Measurements from ENCODE around the gene GLYR1.

GLYR1 gene

DNA sequence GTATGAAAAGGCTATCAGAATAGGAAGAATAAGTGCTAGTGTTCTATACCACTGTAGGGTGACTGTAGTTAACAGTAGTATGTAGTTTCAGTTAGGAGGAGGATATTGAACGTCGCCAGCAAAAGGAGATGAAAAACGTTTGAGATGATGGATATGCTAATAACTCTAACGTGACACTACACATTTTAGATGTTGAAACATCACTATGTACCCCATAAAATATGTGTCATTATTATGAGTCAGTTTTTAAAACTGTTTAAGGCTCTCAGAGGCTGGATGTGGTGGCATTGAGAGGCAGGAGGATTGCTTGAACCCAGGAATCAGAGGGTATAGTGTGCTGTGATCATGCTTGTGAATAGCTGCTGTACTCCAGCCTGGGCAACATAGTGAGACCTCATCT, 32.0 kb upstream of the GLYR1 start:
- DNase-seq (ENCODE audit: low read depth): no peak

DNA sequence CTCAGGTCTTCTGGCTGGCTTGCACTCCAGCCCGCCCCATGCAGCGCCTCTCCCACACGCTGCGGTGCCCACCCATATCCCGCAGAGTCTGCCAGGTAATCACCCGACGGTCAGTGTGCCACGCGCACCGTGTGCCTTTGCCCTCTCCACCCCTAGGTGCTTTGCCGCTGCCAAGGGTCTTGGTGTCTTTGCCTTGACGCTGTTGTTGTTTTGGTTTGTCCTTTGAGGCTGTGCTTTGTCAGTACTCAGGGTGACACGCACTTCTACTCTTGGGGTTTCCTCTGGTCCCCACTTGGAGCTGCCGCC, 30.2 kb upstream of the GLYR1 start:
- no peak for DNase-seq (ENCODE audit: low read depth)

DNA sequence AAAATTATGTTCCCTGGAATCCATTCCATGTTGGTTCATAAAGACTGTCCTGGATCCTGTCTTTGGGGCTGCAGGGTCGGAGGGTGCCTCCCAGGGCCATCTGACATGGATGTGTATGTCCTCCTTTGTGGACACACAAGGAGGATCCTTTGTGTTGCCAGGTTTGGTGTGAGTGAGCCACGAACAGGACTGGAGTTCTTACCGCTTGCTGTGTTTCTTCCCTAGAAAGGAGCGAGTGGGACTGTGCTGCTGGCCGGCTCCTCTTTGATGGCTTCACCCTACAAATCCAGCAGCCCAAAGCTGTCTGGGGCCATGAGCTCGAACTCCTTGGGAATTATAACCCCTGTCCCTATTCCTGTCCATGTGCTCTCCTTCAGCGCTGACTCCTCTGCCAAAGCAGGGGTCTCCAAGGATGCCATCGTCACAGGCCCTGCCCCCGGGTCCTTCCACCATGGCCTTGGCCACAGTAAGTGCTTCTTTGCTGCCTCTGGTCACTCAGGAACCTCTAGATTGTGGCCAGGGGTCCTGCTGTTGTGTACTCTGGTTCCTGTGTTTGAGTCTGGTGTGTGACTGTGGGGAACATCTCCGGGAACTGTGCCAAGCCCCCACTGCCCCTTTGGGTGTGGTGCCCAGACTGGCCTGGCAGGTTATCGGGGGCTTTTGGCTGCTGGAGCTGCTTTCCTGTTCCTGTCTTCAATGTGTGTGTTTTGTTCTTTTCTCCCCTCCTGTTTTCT, 29.7 kb upstream of the GLYR1 start:
- DNase-seq (ENCODE audit: low read depth): no peak

DNA sequence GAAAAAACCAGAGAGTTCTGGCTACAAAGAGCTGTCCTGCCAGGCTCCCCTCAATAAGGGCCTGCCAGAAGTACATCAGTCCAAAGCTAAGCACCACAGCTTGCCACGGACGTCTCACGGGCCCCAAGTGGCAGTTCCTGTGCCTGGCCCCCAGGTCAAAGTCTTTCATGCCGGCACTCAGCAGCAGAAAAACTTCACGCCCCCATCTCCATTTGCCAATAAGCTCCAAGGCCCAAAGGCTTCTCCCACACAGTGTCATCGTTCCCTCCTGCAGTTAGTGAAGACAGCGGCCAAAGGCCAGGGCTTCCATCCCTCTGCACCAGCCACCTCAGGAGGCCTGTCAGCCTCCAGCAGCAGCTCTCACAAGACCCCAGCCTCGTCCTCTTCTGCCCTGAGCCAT, 27.6 kb upstream of the GLYR1 start:
- no peak for DNase-seq (ENCODE audit: low read depth)

DNA sequence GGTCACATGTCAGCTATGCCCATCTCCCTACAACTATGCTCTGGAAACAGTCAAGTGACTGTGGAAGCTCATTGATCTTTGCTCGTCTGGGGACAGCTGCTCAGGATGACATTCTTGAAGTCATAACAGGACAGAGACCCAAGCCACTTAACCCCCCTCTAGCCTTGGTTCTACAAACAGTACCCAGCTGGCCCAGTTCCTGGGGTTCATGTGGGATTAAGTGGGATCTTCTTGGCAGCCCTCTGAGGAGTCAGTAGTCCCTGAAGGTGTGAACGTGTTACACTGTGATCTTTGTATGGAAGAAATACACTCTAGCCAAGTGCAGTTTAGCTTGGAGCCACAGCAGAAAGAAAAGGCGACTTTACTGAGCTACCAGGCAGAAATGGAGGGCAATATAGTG, 26.0 kb upstream of the GLYR1 start:
- no peak for DNase-seq (ENCODE audit: low read depth)

DNA sequence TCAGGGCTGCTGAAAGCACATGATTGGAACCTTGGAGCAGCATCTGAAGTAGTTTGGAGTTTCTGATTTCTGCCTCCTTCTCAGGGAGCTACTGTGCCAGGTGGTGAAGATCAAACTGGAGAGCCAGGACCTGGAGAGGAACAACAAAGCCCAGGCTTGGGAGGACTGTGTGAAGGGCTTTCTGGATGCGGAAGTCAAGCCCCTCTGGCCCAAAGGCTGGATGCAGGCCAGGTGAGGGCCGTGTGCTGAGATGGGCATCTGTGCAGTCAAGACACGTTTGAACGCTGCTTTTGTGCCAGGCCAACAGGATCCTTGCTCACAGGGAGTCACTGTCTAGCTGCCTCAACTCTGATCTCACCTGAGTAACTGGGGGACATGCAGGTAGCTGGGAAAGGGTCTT, 24.0 kb upstream of the GLYR1 start:
- DNase-seq (ENCODE audit: low read depth): no peak

DNA sequence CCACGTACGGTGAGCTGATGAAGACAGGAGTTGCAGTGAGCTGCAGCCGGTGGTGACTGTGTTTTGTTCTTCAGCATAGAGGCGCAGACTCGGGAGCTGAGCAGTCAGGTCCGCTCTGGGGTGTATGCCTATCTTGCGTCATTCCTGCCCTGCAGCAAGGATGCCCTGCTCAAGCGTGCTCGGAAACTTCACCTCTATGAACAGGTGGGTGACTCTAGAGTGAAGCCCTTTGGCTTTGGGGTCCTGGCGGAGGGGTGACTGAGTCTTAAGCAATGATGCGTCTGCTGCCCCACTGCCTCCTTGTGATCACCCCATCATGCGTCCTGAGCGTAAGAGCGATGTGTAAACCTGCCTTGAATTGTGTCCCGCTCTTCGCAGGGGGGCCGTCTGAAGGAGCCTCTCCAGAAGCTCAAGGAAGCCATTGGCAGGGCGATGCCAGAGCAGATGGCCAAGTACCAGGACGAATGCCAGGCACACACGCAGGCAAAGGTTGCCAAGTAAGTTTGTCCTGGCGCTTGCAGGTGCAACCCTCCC, 23.1 kb upstream of the GLYR1 start:
- DNase-seq (ENCODE audit: low read depth): no peak

DNA sequence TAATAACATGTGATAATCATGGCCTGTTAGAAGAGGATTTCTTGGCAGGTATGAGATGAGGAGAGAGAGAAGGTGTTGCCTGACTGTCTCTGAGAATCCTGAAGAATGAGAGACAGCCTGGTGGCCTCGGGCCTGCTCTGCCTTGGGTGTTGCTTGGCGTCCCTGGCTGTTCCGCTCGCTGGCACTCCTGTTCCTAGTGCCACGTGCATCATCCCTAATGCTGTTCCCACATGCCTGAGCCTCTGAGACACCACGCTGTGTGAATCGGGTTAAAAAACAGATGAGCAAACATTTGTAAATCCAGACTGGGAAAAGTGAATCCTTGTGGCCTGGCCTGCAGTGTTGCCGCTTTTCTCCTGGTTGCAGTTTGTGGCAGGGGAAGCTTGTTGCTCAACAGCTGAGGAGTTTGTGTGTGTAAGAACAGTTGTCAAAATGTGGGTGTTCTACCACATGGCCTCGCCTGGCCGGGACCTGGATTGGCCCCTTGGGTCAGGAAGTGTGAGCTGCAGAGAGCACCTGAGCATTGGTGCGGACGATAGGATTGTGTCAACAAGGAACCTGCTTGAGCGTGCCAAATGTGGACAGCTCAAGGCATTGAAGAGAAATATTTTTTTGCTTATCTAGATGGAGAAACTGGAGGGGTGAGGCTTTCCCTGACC, 22.2 kb upstream of the GLYR1 start:
- DNase-seq (ENCODE audit: low read depth): no peak

DNA sequence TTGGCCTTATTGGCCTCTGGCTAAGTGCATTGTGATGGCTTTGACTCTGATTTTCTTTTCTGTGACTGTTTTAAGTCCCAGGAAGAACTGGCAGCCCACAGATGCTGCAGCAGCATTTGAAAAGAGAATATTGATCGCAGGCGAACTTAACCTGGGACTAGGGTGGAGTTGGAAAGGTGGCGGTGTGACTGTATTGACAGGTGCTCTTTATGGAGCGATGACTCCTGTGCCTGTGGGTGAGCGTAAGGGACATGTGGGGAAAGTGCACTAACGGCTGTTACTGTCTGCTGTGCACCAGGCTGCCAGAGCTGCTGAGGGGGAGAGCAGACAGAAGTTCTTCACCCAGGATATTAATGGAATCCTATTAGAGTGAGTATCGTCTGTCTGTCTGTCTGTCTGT, 21.4 kb upstream of the GLYR1 start:
- no peak for DNase-seq (ENCODE audit: low read depth)

DNA sequence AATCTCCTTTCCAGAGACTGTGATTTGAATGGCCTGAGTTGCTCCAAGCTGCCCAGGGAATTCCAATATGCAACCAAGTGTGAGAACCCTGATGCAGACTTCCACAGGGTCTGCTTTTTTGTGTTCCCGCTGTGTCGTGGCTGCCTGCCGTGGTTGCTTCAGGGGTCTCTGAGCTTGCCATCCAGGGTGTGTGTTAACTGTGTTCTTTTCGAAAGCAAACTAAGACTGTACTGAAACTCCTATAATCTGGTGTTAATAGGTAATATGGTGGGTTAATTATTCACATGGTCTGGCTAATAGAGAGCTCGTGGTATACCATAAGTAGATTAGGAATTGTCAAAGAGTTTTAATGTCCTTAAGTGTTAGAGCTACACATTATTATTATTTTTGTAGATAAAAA, 20.9 kb upstream of the GLYR1 start:
- no peak for DNase-seq (ENCODE audit: low read depth)

DNA sequence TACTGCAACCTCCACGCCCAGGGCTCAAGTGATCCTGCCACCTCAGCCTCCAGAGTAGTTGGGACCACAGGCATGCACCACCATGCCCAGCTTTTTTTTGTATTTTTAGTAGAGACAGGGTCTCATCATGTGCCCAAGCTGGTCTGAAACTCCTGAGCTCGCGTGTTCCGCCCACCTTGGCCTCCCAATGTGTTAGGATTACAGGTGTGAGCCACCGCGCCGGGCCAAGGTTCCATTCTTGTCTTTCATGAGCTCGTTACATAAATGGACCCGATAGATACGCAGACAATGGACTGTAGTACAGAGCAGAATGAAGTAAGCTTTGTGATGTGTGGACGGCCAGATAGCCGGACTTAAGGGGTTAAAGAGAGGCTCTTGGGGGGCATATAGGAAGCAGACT, 19.5 kb upstream of the GLYR1 start:
- no peak for DNase-seq (ENCODE audit: low read depth)

DNA sequence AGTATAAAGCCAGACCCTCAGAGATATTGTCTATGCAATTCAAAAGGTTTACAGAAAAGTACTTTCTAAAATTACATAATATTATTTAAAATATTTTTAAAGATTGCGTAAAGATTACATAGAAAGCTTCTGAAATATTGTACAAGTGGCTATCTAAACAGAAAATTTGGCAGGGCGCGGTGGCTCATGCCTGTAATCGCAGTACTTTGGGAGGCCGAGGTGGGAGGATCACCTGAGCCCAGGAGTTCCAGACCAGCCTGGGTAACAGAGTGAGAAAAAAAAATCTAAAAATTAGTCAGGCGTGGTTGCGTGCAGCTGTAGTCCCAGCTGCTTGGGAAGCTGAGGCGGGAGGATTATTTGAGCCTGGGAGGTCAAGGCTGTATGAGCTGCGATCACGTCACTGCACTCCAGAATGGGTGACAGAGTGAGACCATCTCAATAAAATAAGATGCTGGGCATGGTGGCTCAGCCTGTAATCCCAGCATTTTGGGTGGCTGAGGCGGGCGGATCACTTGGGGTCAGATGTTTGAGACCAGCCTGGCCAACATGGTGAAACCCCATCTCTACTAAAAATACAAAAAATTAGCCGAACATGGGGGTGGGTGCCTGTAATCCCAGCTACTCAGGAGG, 18.3 kb upstream of the GLYR1 start:
- DNase-seq (ENCODE audit: low read depth): no peak

DNA sequence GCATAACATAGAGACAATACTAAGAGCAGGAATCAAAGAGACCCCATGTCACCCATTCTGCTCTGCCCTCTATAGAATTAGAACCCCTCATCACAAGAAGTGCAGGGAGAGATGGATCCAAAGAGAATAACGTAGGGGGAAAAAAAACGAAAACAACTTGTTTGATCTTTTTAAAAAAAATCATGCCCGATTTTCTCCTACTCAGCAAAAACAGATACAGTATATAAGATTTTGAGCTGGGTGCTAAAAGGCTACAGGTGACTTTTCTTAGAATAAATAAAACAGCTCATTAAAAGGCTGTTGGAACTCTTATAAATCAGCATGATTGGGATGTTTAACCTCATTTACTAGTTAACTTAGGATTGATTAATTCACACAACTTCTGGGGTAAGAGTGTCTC, 17.6 kb upstream of the GLYR1 start:
- DNase-seq (ENCODE audit: low read depth): no peak

DNA sequence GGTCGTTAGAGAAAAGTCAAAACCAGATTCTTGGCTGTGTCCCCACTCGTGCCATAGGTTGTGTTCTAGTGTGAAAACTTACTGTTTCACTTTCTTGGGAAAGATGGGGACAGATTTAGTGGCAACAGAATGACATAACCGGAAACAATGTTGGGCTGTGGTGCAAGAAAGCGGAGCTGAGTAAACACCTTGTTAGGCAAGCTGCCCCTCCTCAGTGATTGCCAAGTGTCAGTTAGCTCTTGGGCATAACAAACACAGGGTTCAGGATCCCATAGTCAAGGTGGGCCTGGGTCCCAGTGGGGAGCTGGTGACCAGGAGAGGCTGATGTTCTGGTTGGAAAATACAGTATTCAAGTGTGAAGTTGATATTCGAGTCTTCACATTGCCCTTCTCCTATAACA, 15.6 kb upstream of the GLYR1 start:
- DNase-seq (ENCODE audit: low read depth): no peak

DNA sequence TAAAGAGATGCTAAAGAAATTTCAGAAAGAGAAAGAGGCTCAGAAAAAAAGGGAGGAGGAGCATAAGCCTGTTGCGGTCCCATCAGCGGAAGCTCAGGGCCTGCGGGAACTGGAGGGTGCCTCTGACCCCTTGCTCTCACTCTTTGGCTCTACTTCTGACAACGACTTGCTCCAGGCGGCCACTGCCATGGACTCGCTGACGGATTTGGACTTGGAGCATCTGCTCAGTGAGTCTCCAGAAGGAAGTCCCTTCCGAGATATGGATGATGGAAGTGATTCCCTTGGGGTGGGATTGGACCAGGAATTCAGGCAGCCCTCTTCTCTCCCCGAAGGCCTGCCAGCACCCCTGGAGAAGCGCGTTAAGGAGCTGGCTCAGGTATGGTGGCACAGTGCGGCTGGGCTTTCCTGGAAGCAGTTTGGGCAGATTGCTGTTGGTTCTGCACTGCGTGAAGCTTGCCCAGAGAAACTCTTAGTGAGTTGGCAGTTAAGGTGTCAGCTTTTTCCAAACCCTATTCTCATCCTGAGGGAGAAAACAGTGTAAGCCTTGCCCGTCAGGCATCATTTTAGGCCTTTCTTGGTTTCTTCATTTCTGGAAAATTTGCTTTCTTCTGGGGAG, 13.7 kb upstream of the GLYR1 start:
- DNase-seq (ENCODE audit: low read depth): no peak

DNA sequence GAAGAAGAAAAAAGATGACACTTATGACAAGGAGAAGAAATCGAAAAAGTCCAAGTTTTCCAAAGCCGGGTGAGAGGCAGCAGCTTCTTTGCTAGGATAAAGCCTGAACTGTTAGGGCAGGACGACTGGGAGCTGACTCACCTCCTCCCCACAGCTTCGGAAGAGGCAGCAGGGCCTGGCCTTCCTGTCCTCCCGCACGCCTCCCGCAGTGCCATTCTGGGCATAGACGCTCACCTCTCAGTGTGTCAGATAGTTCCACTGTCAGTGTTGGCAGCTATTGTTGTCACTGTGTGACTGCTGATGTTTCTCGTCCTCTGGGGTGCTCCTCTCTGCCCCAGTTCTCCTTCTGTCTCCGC, 12.8 kb upstream of the GLYR1 start:
- DNase-seq (ENCODE audit: low read depth): no peak

DNA sequence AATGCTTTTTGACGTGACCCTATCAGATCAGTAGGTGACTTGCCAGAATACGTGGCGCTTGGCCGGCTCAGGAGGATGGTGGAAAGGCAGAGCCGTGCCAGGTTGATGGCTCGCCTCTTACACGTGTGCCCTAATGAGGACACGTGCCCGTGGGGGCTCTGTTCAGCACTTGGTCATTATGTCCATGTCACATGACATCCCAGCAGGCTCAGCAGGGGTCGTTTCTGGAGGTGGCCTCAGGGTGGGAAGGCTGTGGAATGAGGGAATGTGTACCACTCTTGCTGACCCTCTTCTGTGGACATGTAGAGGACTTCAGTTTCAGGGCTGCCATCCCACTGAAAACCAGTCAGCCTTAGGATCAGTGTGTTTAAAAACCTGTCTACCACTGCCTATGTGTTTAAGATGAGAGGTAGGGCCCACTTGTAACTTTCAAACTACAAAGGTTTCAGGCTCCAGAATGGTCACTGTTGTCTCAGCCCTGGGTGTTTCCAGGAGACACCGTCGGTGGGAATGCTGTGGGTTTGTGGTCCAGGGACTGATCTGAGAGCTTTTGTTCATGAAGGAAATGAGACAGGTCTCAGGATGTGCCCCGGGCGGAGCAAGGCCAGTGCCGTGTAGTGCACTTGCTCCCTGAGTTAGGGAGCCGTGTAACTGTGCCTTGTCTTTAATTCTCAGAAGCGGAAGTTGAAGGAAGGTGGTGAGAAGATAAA, 12.3 kb upstream of the GLYR1 start:
- no peak for DNase-seq (ENCODE audit: low read depth)

DNA sequence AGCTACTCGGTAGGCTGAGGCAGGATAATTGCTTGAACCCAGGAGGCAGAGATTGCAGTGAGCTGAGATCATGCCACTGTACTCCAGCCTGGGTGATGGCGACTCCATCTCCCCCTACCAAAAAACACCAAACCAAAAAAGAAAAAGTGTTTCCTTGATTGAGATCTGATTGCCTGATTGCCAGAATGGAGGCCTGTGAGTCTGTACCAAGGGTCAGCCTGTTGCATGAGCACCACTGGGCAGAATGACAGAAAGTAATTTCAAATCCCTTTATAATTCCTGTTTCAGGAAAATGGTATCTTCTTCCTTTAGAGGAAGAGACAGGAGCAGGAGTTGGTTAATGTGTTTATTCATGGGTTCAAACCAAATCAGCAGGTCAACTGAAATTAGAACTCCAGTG, 8.7 kb upstream of the GLYR1 start:
- DNase-seq (ENCODE audit: low read depth): no peak

DNA sequence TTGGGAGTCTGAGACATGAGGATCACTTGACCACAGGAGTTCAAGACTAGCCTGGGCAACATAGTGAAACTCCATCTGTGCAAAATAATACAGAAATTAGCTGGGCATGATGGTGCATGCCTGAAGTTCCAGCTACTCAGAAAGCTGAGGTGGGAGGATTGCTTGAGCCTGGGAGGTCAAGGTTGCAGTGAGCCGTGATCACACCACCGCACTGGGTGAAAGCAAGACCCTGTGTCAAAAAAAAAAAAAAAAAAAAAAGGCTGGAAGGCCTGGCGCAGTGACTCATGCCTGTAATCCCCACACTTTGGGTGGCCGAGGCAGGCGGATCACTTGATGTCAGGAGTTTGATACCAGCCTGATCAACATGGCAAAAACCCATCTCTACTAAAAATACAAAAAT, 8.3 kb upstream of the GLYR1 start:
- no peak for DNase-seq (ENCODE audit: low read depth)

DNA sequence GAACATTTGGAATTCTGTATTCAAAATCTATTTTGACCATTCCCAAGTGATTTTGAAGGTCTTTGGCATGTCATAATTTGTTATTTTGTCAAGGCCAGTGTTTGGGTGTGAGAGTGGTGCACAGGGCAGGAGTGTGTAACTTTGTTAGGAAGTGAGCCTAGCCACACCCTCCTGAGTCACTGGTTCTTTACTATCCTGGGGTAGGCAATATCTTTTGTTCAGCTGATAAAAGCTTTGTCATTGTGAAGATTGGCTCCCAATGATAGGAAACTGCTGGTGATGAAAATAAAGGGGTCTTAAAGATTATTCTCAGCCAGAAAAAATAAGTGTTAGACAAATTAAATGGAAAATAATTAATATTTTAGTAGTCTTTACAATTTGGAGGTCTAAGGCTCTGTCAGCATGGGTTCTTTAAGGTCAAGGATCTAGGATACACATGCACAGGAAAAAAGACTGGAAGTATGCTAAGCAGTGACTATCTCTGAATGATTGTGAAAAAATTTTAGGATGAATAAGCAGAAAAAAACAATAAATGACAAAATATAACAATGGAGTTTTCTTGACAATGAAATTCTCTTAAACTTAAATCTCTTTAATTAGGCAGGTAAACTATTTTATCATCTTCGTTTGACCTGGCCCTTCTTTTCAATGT, 5.3 kb upstream of the GLYR1 start:
- DNase-seq (ENCODE audit: low read depth): no peak

DNA sequence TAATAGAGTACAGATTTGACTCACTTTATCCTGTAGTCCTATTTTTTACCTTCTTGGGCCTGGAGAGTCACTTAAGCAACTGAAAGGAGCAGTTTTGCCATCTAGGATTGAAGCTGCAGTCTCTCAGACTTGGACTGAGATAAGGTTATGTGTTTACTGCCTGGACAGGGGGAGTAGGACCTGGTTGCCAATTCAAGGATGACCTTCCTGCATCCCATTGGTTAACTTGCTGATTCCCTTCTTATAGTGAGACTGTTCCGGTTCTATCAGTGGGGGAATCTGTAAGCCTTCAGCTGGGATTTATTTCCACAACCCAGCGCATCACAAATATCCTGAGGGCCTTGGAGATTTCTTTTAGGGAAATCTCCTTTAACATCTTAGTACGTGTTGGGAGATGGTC, 3.1 kb upstream of the GLYR1 start:
- DNase-seq (ENCODE audit: low read depth): no peak

Data from activated T-cell treated with anti-CD3 and anti-CD28 coated beads for 24 hours (primary cell).